AG09319 (cell line): ENCODE measurements around the gene LAMTOR1.

Source experiments
- DNase-seq: peaks from one replicate; pipeline ENCODE4 v3.0.0-alpha.2; 2010; ENCODE audit warnings: low read depth; ENCODE audit errors: extremely low read depth
- CTCF ChIP-seq: IDR thresholded peaks from 2 replicates; pipeline ENCODE4 v1.5.1; 2011; ENCODE audit warnings: low read depth, mild to moderate bottlenecking, inconsistent platforms, low read length, moderate library complexity

The LAMTOR1 gene

GRCh38 chr11:72088076-72088808 lies 14.9 kb downstream of the LAMTOR1 start:
- no peak for TF ChIP-seq CTCF

GRCh38 chr11:72085621-72086351 lies 17.3 kb downstream of the LAMTOR1 start:
- no peak for DNase-seq

More at GRCh38 chr11:72088076-72088808, 14.9 kb downstream of the LAMTOR1 start:
- no peak for DNase-seq

GRCh38 chr11:72084965-72085364 lies 18.1 kb downstream of the LAMTOR1 start:
- no peak for TF ChIP-seq CTCF
- no peak for DNase-seq

More at GRCh38 chr11:72085621-72086351, 17.3 kb downstream of the LAMTOR1 start:
- TF ChIP-seq CTCF, result no peak

GRCh38 chr11:72084076-72084475 lies 19.0 kb downstream of the LAMTOR1 start:
- no peak for TF ChIP-seq CTCF
- DNase-seq, result no peak

- no peak for TF ChIP-seq CTCF
- no peak for DNase-seq
Observed at GRCh38 chr11:72083414-72083813, 19.7 kb downstream of the LAMTOR1 start.

GRCh38 chr11:72081821-72082453 lies 21.2 kb downstream of the LAMTOR1 start:
- TF ChIP-seq CTCF, result no peak
- DNase-seq, result no peak

- no peak for TF ChIP-seq CTCF
Observed at GRCh38 chr11:72081184-72081644, 21.9 kb downstream of the LAMTOR1 start.

More at GRCh38 chr11:72081184-72081644, 21.9 kb downstream of the LAMTOR1 start:
- DNase-seq, result no peak
